GM18907 (cell line): ENCODE measurements around the gene MVB12A.
A peak's percentile ranks its signal among the peaks of the same experiment; 100 is the strongest.

Experiments used
- ATAC-seq: cut with Tn5 transposase; IDR thresholded peaks from one replicate; pipeline ENCODE4 v1.9.1; 2021; ENCODE audit warnings: mild to moderate bottlenecking, moderate library complexity; ENCODE audit not compliant: unreplicated experiment

MVB12A gene

GRCh38 chr19:17470068-17470841, 50.4 kb downstream of the MVB12A start, which contains the start of gene SLC27A1:
TSS of gene SLC27A1 (plus strand) at chr19:17470524. CDS start at chr19:17470541, 17 bp downstream.
- peak; percentile 77 for ATAC-seq

GRCh38 chr19:17471410-17472125, 51.7 kb downstream of the MVB12A start:
- ATAC-seq = no peak

GRCh38 chr19:17473041-17473440, 53.2 kb downstream of the MVB12A start:
- no peak for ATAC-seq
